ENCODE results near the gene RPL18. TPM values are rescaled to one million over a fixed set of nuclear protein-coding genes. Genes with fewer than 3 reads are reported as not detected.
"Not testable (repeated sequence)": the region's sequence is repeated elsewhere in the genome, so short reads cannot be mapped to it uniquely, and the experiment has no call there.

RPL18 gene
- total and polyA plus RNA-seq, 4 experiments from 2014 or later = 2,084 to 2,448 (median 2,268) TPM

DNA sequence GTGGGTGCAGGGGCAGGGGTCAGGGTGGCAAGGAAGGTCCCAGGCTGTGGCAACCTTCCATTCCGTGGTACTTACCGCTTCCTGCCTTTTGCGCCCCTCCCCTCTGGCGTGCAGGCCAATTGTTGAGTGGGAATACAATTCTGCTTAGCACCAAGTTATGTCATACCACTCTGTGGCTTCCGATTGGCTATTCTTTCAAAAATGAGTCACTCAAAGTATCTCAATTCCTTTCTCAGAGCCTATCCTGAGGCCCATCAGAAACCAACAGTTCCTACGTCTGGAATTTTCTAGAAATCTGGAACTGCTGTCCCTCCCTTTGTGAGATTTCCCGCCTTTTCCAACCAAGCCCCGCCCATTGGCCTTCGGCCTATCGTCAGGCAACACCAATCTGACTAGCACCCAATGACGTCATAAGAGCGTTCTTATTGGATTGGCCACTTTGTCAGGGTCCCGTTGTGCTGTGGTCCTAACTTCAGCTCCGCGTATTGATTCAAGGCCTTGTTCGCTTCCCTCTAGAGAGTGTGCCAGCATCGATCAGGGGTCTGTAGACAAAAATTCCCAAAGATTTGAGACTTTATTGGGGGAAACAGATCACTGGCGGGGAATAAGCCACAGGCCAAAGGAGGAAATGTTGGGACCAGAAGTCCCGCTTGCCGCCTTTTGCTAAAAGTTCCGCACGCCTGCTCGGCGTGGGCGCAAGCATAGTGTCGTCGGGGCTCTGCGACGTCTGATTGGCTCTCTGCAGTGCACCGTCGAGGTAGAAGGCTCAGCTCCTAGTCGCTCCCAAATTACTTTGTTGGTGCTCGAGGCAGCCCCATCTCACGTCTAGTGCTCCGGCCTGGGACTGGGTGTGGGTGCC is 42.1 kb upstream of the RPL18 start:
- ChIA-PET POLR2A (ENCODE audit: partially characterized antibody) (interaction anchor here (1.3 kb wide), 1 partner anchor 52 kb away, joined by 3 read pairs; no protein-coding TSS in a partner anchor), CTCF (ENCODE audit: partially characterized antibody) (no interaction called here)
- intact Hi-C loops (cut with micrococcal nuclease) = loop anchor here (1.0 kb wide), 1 partner anchor 15 kb away; the partner anchor contains the start of gene CA11
- H3K27me3 Mint-ChIP-seq = no peaks in the 10 kb centered on the region
- peak overlapping the region; percentile 70 to 87 (median 81) for H3K4me3 Mint-ChIP-seq
- H3K4me3 ChIP-seq (ENCODE audit: low read length in 2 of 2) = peak overlapping the region in 1 of 2 donors; percentile 25
- H3K4me1 Mint-ChIP-seq = peaks cover 5 to 12% (median 8%) of the 10 kb centered on the region in 4 donors
- peak overlapping the region; percentile 79 to 99 (median 98) for H3K27ac Mint-ChIP-seq
- no peaks in the 10 kb centered on the region for H3K36me3 ChIP-seq (ENCODE audit: insufficient read depth, low read length)
- no peaks in the 10 kb centered on the region for H3K9me3 Mint-ChIP-seq
- no peaks in the 10 kb centered on the region for H3K27me3 ChIP-seq (ENCODE audit: insufficient read depth, low read length)
- peak; percentile 82 to 88 (median 85) for DNase-seq
- H3K36me3 Mint-ChIP-seq = no peaks in the 10 kb centered on the region
- H3K4me1 ChIP-seq (ENCODE audit: insufficient read depth, low read length) = peaks cover 10% of the 10 kb centered on the region
- no peaks in the 10 kb centered on the region for H3K9me3 ChIP-seq (ENCODE audit: control insufficient read depth in 1 of 2, low read length in 2 of 2)
- peak overlapping the region; percentile 44 for H3K27ac ChIP-seq (ENCODE audit: low read depth, low read length)

DNA sequence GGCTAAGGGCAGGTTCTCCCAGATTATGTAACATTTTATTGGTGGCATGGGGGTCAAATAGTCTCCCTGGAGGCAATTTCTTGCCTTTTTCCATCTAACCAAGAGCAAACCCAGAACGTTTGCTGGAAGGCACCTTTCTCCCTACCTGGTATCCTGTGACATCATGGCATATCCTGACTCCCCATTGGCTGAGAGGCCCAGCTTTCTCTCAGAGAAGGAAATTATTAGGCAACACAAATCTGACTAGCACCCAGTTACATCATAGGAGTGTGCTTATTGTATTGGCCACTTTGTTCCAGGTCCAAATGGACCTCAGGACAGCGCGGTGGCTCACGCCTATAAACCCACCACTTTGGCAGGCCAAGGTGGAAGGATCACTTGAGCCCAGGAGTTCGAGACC is 40.8 kb upstream of the RPL18 start:
- peaks cover 5 to 12% (median 8%) of the 10 kb centered on the region in 4 donors for H3K4me1 Mint-ChIP-seq
- no peak overlapping the region for H3K4me3 ChIP-seq (ENCODE audit: low read length in 2 of 2)
- H3K4me3 Mint-ChIP-seq = no peak overlapping the region
- ChIA-PET POLR2A (ENCODE audit: partially characterized antibody) (no interaction called here), CTCF (ENCODE audit: partially characterized antibody) (interaction anchor here (2.1 kb wide), 1 partner anchor 15 kb away, joined by 6 read pairs; no protein-coding TSS in a partner anchor)
- no peaks in the 10 kb centered on the region for H3K36me3 ChIP-seq (ENCODE audit: insufficient read depth, low read length)
- H3K27me3 ChIP-seq (ENCODE audit: insufficient read depth, low read length) = no peaks in the 10 kb centered on the region
- H3K36me3 Mint-ChIP-seq = no peaks in the 10 kb centered on the region
- no peaks in the 10 kb centered on the region for H3K9me3 ChIP-seq (ENCODE audit: control insufficient read depth in 1 of 2, low read length in 2 of 2)
- no peak overlapping the region for H3K27ac ChIP-seq (ENCODE audit: low read depth, low read length)
- peak overlapping the region in 1 of 7 donors; percentile 31 for H3K27ac Mint-ChIP-seq
- no peaks in the 10 kb centered on the region for H3K27me3 Mint-ChIP-seq
- peaks cover 10% of the 10 kb centered on the region for H3K4me1 ChIP-seq (ENCODE audit: insufficient read depth, low read length)
- no peaks in the 10 kb centered on the region for H3K9me3 Mint-ChIP-seq
- intact Hi-C loops (cut with micrococcal nuclease) = no loop called here
- DNase-seq = no peak

DNA sequence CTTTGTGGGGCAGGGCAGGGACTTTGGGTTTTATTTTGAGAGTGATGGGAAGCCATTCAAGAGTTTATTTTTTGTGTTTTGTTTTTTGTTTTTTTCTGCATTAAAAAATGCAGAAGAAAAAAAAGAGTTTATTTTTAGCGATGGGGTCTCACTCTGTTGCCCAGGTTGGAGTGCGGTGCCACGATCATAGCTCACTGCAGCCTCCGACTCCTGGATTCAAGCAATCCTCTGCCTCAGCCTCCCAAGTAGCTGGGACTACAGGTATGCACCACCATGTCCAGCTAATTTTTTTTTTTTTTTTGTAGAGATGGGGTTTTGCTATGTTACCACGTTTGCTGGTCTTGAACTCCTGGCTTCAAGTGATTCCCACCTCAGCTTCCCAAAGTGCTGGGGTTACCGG is 39.5 kb upstream of the RPL18 start:
- H3K4me1 Mint-ChIP-seq = peaks cover 5 to 12% (median 8%) of the 10 kb centered on the region in 4 donors
- POLR2A ChIA-PET (ENCODE audit: partially characterized antibody) = interaction anchor here (0.8 kb wide), 1 partner anchor 10 kb away, joined by 3 read pairs; no protein-coding TSS in a partner anchor
- H3K27me3 Mint-ChIP-seq = no peaks in the 10 kb centered on the region
- CTCF ChIA-PET (ENCODE audit: partially characterized antibody) = interaction anchor here (1.5 to 2.1 kb wide), 4 partner anchors 16 to 185 kb away, joined by 3 to 6 read pairs (median 5); no protein-coding TSS in a partner anchor
- peaks cover 10% of the 10 kb centered on the region for H3K4me1 ChIP-seq (ENCODE audit: insufficient read depth, low read length)
- no peaks in the 10 kb centered on the region for H3K9me3 Mint-ChIP-seq
- H3K4me3 Mint-ChIP-seq = peak overlapping the region in 1 of 8 donors; percentile 25
- no peaks in the 10 kb centered on the region for H3K36me3 ChIP-seq (ENCODE audit: insufficient read depth, low read length)
- no peaks in the 10 kb centered on the region for H3K36me3 Mint-ChIP-seq
- intact Hi-C loops (cut with micrococcal nuclease) = no loop called here
- DNase-seq = no peak
- no peaks in the 10 kb centered on the region for H3K9me3 ChIP-seq (ENCODE audit: control insufficient read depth in 1 of 2, low read length in 2 of 2)
- H3K27ac Mint-ChIP-seq = peak overlapping the region in 2 of 7 donors; percentile 70 to 79
- no peak overlapping the region for H3K4me3 ChIP-seq (ENCODE audit: low read length in 2 of 2)
- H3K27ac ChIP-seq (ENCODE audit: low read depth, low read length) = no peak overlapping the region
- H3K27me3 ChIP-seq (ENCODE audit: insufficient read depth, low read length) = no peaks in the 10 kb centered on the region

DNA sequence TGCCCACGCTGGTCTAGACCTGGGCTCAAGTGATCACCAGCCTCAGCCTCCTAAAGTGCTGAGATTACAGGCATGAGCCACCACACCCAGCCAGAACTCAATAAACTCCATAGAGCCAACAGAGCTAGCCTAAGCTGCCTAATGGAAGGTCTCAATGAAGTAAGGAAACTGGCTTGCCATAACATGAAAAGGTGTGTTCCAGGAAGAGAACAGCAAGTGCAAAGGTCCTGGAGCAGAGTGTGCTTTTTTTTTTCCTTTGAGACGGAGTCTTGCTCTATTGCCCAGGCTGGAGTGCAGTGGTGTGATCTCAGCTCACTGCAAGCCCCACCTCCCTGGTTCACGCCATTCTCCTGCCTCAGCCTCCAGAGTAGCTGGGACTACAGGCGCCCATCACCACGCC is 38.9 kb upstream of the RPL18 start:
- H3K36me3 ChIP-seq (ENCODE audit: insufficient read depth, low read length); H3K27ac ChIP-seq (ENCODE audit: low read depth, low read length); DNase-seq; H3K27me3 Mint-ChIP-seq; H3K4me3 Mint-ChIP-seq; intact Hi-C loops (cut with micrococcal nuclease); H3K36me3 Mint-ChIP-seq; H3K4me3 ChIP-seq (ENCODE audit: low read length in 2 of 2); H3K9me3 ChIP-seq (ENCODE audit: control insufficient read depth in 1 of 2, low read length in 2 of 2); H3K9me3 Mint-ChIP-seq; H3K27me3 ChIP-seq (ENCODE audit: insufficient read depth, low read length): not testable (repeated sequence)
- ChIA-PET CTCF (ENCODE audit: partially characterized antibody) (interaction anchor here (0.7 to 1.9 kb wide), 6 partner anchors 16 to 504 kb away, joined by 3 to 6 read pairs (median 4); no protein-coding TSS in a partner anchor), POLR2A (ENCODE audit: partially characterized antibody) (interaction anchor here (0.6 kb wide), 1 partner anchor 130 kb away, joined by 3 read pairs; no protein-coding TSS in a partner anchor)
- peaks cover 10% of the 10 kb centered on the region for H3K4me1 ChIP-seq (ENCODE audit: insufficient read depth, low read length)
- Mint-ChIP-seq H3K4me1 (peaks cover 5 to 12% (median 8%) of the 10 kb centered on the region in 4 donors), H3K27ac (peak overlapping the region in 1 of 7 donors; percentile 55)

DNA sequence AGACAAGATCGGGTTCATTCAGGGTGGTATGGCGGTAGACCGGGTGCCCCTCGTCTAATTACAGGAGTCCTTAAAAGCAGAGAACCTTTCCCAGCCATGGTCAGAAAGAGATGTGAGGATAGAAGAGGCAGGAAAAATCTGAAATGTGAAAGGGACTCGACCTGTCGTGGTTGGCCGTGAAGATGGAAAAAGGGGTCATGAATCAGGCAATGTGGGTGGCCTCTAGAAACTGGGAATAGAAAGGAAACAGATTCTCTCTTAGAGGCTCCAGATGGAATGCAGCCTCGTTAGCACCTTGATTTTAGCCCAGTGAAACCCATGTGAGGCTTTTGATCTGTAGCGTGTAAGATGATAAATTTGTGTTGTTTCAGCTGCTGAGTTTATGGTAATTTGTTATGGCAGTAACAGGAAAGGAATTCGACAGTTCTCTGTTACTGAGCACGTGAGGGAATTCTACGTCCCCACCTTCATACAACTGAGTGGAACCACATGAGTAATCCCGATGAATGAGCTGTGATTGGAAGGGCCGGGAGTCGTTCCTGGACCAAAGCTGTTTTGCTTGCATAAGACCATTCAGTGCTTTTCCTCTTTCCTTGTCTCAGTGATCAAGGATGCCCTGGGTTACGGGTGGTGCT is 38.0 kb upstream of the RPL18 start:
- DNase-seq = no peak

DNA sequence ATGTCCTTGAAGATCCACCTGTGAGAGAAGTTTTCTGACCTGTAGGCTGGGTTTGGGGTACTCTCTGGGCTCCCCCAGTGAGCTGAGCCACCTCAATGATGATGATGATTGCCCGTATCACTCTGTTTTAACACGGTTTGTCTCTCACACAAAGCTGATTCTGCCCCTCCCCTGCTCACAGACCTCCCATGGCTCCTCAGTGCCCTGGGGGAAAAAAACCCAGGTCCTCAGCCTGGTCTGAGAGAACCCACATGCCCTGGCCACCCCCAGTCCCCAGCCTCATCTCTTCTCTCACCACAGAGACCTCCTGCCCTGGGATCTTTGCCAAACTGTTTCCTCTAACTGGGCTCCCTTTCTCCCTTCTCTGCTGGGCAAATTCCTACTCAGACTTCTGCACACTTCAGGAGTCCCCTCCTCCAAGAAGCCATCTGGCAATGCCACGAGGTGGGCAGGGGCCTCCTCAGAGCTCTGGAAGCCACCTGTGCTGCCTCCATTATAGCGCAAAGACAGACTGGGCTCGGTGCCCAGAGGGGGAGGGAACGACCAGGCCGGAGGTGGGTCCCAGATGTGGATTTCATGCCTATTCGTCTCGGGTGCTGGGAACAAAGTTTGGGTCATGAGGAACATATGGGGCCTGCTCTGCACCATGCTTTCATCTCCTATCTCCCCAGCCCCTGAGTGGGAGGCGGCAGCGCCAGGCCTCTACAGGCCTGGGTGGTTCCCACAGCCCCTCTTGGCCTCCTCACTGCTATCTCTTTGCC is 35.5 kb upstream of the RPL18 start:
- CTCF ChIA-PET (ENCODE audit: partially characterized antibody) = interaction anchor here (1.7 kb wide), 1 partner anchor 21 kb away, joined by 13 read pairs; no protein-coding TSS in a partner anchor
- POLR2A ChIA-PET (ENCODE audit: partially characterized antibody) = no interaction called here

More for the DNA sequence above, 38.0 kb upstream of the RPL18 start:
- Histone ChIP-seq H3K4me1 (ENCODE audit: insufficient read depth, low read length) (peaks cover 10% of the 10 kb centered on the region), H3K9me3 (ENCODE audit: control insufficient read depth in 1 of 2, low read length in 2 of 2) (no peaks in the 10 kb centered on the region), H3K36me3 (ENCODE audit: insufficient read depth, low read length) (no peaks in the 10 kb centered on the region), H3K27ac (ENCODE audit: low read depth, low read length) (no peak overlapping the region), H3K4me3 (ENCODE audit: low read length in 2 of 2) (no peak overlapping the region), H3K27me3 (ENCODE audit: insufficient read depth, low read length) (no peaks in the 10 kb centered on the region)
- peak overlapping the region in 1 of 7 donors; percentile 70 for H3K27ac Mint-ChIP-seq
- ChIA-PET POLR2A (ENCODE audit: partially characterized antibody) (interaction anchor here (0.6 to 2.3 kb wide), 2 partner anchors 11 to 131 kb away, joined by 3 to 8 read pairs; partner anchors contain the start of gene CA11), CTCF (ENCODE audit: partially characterized antibody) (interaction anchor here (0.9 to 1.9 kb wide), 4 partner anchors 17 to 187 kb away, joined by 3 to 6 read pairs (median 4); no protein-coding TSS in a partner anchor)
- no peaks in the 10 kb centered on the region for H3K27me3 Mint-ChIP-seq
- H3K36me3 Mint-ChIP-seq = no peaks in the 10 kb centered on the region
- peaks cover 5 to 9% (median 8%) of the 10 kb centered on the region in 4 donors for H3K4me1 Mint-ChIP-seq
- intact Hi-C loops (cut with micrococcal nuclease) = no loop called here
- no peaks in the 10 kb centered on the region for H3K9me3 Mint-ChIP-seq
- no peak overlapping the region for H3K4me3 Mint-ChIP-seq

More for the DNA sequence above, 35.5 kb upstream of the RPL18 start:
- H3K9me3 ChIP-seq (ENCODE audit: control insufficient read depth in 1 of 2, low read length in 2 of 2) = no peaks in the 10 kb centered on the region
- no peaks in the 10 kb centered on the region for H3K27me3 Mint-ChIP-seq
- H3K4me3 ChIP-seq (ENCODE audit: low read length in 2 of 2) = no peak overlapping the region
- peaks cover 2 to 9% (median 4%) of the 10 kb centered on the region in 4 donors for H3K4me1 Mint-ChIP-seq
- DNase-seq = no peak
- H3K36me3 ChIP-seq (ENCODE audit: insufficient read depth, low read length) = no peaks in the 10 kb centered on the region
- no peak overlapping the region for H3K4me3 Mint-ChIP-seq
- peaks cover 4% of the 10 kb centered on the region for H3K4me1 ChIP-seq (ENCODE audit: insufficient read depth, low read length)
- H3K27ac Mint-ChIP-seq = peak overlapping the region in 1 of 7 donors; percentile 70
- H3K9me3 Mint-ChIP-seq = no peaks in the 10 kb centered on the region
- no peaks in the 10 kb centered on the region for H3K27me3 ChIP-seq (ENCODE audit: insufficient read depth, low read length)
- H3K27ac ChIP-seq (ENCODE audit: low read depth, low read length) = no peak overlapping the region
- intact Hi-C loops (cut with micrococcal nuclease) = no loop called here
- no peaks in the 10 kb centered on the region for H3K36me3 Mint-ChIP-seq

Measured in CD4-positive, alpha-beta memory T cell (primary cell).